Activated naive CD4-positive, alpha-beta T cell treated with anti-CD3 and anti-CD28 coated beads, Interleukin-2, amount 50 U/mL, for 72 hours (primary cell): Measurements from ENCODE around the gene PHYKPL. TPM values are rescaled to one million over a fixed set of nuclear protein-coding genes. Genes with fewer than 3 reads are reported as not detected.

Experiments used
- ATAC-seq, 2 donors: fragments of 150-1000 bp; cut with Tn5 transposase; 2 replicates each; pipeline ENCODE4 v1.10.0; 2021; ENCODE audit warnings: mild to moderate bottlenecking in 2 of 2, moderate library complexity in 2 of 2
- DNase-seq, 2 donors: peaks; one replicate each; pipeline ENCODE4 v3.0.0; 2021 to 2022; ENCODE audit warnings: low spot score in 2 of 2
- H3K27ac Mint-ChIP-seq, 2 donors: one replicate each; pipeline ENCODE4 v1.8.0; 2022; ENCODE audit warnings: mild to moderate bottlenecking in 2 of 2, mixed read lengths in 2 of 2
- H3K36me3 Mint-ChIP-seq, 2 donors: one replicate each; pipeline ENCODE4 v1.8.0; 2022; ENCODE audit warnings: mixed read lengths in 2 of 2
- H3K9me3 Mint-ChIP-seq, 2 donors: one replicate each; pipeline ENCODE4 v1.8.0; 2022; ENCODE audit warnings: mixed read lengths in 2 of 2
- total RNA-seq, 2 donors: library from RNA; stranded (reverse); gene quantifications; one replicate each; pipeline ENCODE4 v1.2.3, GENCODE V29; 2022

PHYKPL gene
- total RNA-seq = 10 to 100 TPM; 51.1 to 97.6 TPM

DNA sequence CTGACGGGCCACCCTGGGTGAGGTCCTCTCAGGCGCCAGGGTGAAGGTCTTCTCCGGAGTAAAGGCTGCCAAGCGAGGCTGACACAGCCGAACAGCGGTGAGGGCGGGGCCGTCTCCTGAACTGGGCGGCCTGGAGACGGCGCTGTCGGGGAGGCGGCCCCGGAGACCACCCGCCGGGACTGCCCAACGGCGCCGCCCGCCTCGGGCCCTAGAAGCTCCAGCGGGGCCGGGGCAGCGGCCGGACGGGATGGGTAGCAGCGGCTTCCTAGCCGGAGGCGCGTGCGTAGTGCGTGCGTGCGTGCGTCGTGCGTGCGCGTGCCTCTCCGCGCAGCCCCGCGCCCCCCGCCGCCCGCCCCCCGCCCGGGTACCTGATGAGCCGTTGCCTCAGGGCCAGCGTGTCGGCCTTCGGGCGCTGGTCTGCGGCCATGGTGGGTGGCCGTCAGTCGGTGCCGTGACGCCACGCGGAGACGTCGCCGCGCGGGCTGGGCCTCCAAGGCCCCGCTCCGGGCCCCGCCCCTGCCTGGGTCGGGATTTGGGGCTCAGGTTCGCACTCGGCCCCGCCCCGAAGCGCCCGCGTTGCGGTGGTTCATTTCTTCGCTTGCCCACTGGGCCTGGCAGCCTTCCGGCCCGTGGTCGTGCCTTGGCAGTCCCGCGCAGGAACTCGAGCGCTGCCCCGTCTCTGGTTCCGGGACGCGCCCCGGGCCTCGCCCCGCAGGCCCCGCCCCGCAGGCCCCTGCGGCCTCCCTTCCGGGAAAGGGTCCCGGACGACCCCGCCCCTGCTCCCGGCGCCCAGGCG, at the start of gene PHYKPL:
Gene PHYKPL, minus strand, starts transcription at position 679 of the 796 bp plus-strand sequence. Its CDS starts 252 bp downstream, at position 427.
- DNase-seq = peak; percentile 71 to 83
- Mint-ChIP-seq H3K9me3 (no peaks in the 10 kb centered on the region), H3K27ac (peak within 1 kb of the TSS; percentile 87 to 93), H3K36me3 (peaks cover 39 to 42% of the 10 kb centered on the region in 2 donors)
- ATAC-seq = peak; percentile 77

DNA sequence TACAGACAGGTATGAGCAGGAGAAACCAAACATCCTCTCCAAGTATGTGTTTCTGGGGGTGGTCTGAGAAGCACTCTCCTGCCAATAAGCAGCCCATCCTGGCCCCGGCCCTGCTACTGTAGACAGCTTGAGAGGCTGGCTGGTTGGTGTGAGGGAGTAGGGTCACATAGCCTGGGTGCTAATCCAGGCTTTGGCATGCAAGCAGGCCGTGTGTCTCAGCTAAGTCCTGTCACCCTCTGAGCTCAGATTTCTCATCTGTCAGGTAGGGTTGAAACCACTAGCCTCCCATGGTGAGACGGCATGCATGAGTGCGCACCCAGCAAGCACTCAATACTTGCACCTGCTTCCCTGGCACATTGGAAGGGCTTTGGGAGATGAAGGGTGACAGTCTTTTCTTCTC, 49.8 kb upstream of the PHYKPL start:
- DNase-seq = no peak
- no peak overlapping the region for H3K27ac Mint-ChIP-seq
- no peak for ATAC-seq
- H3K36me3 Mint-ChIP-seq = peaks cover 10 to 12% of the 10 kb centered on the region in 2 donors
- H3K9me3 Mint-ChIP-seq = peaks cover 9 to 11% of the 10 kb centered on the region in 2 donors

DNA sequence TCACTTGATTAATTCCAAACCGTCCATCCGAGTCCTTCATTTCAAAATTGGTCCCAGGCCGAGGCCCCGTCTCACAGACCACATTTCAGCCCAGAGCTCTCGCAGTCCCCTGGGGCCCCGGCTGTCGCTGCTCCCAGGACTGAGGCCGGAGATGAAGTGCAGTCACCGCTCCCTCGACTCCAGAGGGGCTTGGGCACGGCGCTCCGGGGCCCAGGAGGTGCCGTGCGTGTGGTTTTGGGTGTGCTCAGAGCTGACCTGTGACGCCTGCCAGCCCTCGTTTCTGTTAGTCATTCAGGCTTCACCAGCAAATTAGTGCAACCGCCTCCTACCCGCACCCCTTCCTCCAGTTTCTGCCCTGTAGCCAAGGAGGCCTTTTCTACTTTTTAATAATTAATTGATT, 48.7 kb upstream of the PHYKPL start:
- Mint-ChIP-seq H3K27ac (no peak overlapping the region), H3K36me3 (peaks cover 10 to 12% of the 10 kb centered on the region in 2 donors), H3K9me3 (peaks cover 9 to 11% of the 10 kb centered on the region in 2 donors)
- DNase-seq (no peak), ATAC-seq (no peak)

DNA sequence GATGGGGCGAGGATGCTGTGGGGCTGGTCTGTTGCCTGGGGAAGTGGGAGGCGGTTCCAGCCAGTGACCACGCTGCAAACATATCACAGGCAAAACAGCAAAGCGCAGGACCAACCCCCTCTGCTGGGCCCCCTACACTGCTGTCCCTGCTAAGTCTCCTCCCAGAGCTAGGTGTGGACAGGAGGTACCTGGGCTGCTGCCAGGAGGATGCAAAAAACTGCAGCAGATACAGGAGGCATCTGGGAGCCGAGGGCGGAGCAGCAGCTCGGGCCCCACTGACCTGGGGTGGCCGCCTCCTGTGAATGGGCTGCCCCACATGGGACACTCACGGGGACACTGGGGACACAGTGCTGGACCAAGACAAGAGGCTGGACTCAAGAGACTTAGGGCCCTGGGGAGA, 48.0 kb upstream of the PHYKPL start:
- Mint-ChIP-seq H3K36me3 (peaks cover 10 to 12% of the 10 kb centered on the region in 2 donors), H3K9me3 (peaks cover 9 to 11% of the 10 kb centered on the region in 2 donors), H3K27ac (no peak overlapping the region)
- ATAC-seq (no peak), DNase-seq (no peak)

DNA sequence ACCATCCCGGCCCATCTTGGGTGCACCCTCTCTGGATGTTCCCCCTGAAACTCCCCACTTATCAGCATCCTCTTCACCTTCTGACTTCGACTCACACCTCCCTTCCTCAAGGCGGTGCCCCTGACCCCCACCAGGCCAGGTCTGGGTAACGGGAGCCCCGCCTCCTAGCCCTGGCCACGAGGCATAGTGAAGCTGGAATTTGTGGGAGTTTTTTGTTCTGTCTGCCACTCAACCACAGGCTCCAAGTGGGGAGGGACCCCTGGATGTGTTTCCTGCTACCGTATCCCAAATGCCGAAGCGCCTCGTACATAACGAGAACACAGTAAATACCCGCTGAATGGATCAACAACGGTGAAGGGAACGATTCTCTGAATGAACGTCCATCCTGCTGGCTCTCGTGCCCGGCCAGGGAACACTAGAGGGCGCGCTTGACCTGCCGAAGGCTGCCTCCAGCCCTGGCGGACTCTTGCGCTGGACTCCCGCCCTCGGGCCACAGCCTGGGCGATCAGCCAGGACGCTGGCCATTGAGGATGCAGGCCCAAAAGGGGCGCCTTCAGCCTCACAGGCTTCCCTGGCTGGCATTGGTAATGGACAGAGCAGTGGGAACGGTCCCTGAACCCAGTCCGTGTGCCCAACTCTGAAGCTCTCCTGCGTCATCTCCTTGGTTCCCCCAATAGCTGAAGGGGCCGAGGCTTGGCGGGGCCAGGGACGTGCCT, 47.3 kb upstream of the PHYKPL start:
- Mint-ChIP-seq H3K36me3 (peaks cover 10 to 12% of the 10 kb centered on the region in 2 donors), H3K9me3 (peaks cover 9 to 11% of the 10 kb centered on the region in 2 donors), H3K27ac (peak overlapping the region in 1 of 2 donors; percentile 54)
- DNase-seq (peak; percentile 68 to 76), ATAC-seq (peak; percentile 81 to 84)

DNA sequence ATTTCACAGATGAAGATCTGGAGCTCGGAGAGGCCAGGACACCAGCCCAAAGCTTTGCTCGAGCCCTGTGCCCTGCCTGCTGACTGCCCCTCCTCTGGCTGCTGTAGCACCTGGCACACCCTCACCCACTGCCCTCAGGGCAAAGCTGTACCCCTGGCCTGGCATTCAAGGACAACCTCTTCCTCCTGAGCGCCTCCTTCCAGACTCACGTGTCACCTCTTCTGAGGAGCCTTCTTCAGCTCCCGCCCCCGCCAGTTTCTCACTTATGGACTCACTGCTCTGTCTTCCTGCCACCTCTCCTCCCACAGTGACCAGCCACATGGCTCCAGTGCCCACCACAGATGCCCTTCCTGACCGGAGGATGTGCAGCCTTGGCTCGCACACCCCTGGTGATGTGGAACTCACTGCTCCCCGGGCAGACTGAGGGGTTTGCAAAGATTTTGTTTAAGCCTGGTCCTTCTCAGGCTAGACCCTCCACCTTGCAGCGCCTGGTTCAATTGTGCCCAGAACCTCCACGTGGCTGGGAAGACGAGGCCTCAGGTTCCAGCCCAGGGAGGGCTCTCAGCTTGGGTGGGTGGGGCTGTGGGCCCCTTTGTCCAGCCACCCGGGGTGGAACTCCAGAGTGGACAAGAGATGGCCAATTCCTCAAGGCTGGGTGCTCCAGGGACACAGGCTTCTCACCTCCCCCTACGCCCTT, 46.6 kb upstream of the PHYKPL start:
- peaks cover 10 to 12% of the 10 kb centered on the region in 2 donors for H3K36me3 Mint-ChIP-seq
- peak overlapping the region in 1 of 2 donors; percentile 54 for H3K27ac Mint-ChIP-seq
- ATAC-seq (no peak), DNase-seq (no peak)
- peaks cover 9 to 10% of the 10 kb centered on the region in 2 donors for H3K9me3 Mint-ChIP-seq

DNA sequence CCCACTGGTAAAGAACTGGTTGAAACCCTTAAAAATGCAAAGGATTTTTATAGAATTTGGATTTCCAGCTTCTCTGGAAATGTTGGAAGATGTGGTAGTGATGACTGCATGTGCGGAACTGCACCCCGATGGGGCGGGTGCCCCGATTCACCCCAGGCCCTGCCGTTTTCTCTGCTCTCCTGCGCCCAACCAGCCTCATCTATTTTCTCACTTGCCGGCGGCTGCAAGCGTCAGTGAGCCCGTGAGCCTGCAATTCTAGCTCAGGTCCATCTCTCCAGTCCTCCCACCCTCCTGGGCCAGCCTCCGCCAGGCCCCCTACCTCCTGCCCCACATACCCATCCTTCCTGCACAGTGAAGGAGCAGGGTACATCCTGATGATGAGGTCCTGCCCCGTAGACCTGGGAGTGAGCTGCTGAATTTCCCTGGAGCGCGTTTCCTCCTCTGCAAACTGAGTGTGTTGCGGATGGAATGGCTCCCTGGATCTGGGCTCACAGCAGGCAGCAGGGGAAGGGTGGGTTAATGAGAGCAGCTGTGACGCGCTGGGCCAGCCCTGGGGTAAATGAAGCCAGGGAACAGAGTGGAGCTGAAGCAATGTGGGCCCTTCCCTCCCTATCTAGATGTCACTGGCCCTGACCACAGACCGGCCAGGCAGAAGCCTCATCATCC, 45.9 kb upstream of the PHYKPL start:
- DNase-seq (no peak), ATAC-seq (no peak)
- peaks cover 4 to 5% of the 10 kb centered on the region in 2 donors for H3K9me3 Mint-ChIP-seq
- H3K27ac Mint-ChIP-seq = no peak overlapping the region
- H3K36me3 Mint-ChIP-seq = peaks cover 4 to 5% of the 10 kb centered on the region in 2 donors

DNA sequence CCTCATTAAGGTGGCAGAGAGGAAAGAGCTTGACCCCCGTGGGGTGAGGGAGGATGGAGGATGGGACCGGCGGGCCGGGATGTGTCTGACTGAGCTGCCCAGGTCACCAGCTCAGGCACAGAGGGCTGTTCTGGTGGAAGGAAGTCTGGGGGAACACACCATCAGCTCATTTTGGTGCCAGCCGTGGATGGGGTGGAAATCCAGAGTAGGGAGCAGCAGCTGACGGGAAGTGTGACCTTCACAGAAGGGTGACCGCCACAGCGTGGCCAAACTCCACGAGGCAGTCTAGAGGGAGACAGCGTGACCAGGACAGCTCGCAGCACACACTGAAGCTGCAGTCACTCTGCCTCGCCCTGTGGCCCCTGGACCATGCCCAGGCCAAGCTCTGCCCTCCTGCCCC, 45.3 kb upstream of the PHYKPL start:
- H3K9me3 Mint-ChIP-seq = no peaks in the 10 kb centered on the region
- no peak for DNase-seq
- H3K27ac Mint-ChIP-seq = no peak overlapping the region
- H3K36me3 Mint-ChIP-seq = no peaks in the 10 kb centered on the region
- no peak for ATAC-seq

DNA sequence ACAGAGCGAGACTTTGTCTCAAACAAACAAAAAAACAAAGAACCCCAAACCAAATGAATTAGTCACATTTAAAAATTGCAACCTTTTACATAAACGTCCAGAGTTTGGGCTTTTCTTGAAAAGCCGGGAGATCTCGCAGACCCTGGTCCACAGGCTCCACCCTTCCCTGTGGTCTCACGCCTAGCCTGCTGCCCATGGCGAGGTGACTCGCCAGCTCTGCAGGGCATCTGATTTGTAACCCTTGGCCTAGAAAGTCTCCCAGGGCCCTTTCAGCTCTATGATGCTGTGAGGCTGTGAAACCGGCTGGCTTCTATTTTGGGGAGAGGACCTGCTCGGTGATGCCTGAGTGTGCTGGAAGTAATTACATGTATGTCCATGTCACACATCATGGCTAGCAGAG, 44.7 kb upstream of the PHYKPL start:
- H3K36me3 Mint-ChIP-seq = no peaks in the 10 kb centered on the region
- no peaks in the 10 kb centered on the region for H3K9me3 Mint-ChIP-seq
- H3K27ac Mint-ChIP-seq = no peak overlapping the region
- DNase-seq (no peak), ATAC-seq (no peak)

DNA sequence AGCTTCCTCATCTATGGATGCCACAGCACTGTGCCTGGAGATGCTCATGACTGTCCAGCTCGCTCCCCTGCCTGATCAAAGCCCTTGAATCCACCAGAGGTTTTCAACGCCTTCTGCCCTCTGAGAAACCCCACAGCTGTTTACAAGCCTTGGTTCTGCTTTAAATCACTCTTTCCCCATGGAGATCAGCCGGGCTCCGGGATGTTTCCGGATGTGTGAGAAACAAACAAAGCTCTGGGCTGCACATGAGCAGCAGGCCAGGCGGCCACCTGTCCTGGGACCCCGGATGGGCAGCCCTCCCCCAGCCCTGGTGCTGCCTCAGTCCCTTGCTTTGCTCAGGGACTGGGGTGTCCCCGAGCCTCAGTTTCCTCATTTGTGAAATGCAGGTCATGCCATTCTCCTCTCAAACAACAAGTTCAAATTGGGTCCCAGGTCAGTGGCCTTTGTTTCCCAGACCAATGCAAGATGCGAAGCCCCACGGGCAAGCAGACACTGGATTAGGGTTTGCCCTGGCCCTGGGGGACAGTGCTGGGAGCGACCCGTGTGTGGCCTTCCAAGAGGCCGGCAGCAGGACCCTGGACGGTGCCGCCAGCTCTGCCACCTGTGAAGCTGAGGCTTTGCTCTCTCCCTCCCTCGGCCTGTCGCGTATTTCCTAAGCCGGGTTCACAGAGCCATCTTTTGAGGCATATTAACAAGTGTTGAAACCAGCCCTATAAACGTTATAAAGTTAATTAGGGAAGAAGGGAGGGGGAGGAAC, 42.4 kb upstream of the PHYKPL start:
- ATAC-seq (no peak), DNase-seq (no peak)
- Mint-ChIP-seq H3K9me3 (no peaks in the 10 kb centered on the region), H3K27ac (no peak overlapping the region), H3K36me3 (no peaks in the 10 kb centered on the region)

DNA sequence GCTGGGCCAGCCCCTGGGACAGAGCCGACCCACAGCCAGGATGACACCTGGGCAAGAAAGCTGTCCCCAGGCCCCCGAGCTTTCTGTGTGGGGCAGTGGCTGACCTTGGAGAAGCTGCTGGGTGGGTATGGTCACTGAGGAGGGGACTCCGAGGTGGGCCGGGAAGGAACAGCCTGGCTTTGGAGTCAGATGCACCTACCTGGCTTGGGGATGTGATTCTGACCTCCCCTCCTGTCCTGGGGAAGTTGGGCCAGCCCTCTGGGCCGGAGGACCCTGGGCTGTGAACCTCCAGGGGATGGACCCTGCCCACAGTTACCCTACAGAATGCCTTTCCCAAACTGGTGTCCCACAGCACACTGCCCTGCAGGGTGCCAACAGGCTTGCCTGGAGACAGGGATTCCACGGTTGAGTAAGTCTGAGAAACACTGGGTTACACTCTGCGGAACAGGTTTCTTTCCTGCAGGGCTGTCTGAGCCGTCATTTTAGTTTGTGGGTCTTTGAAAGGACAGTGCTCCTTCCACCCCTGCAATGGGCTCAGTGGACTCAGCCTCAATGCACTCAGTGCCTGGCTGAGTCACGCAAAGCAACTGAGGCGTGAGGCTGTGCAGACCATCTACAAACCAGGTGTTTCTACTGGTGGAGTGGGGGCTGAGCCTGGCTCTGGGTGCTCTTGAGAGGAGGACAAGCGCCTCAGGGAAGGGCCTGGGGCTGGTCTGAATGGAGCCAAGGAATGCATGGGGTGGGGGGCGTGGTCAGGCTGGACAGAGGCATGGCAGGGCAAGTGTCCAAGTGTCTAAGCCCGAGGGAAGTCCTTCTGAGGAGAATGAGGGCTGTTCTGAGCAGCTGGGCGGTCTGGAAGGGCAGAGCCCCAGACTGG, 41.3 kb upstream of the PHYKPL start:
- no peak for ATAC-seq
- Mint-ChIP-seq H3K27ac (peak overlapping the region in 1 of 2 donors; percentile 60), H3K36me3 (no peaks in the 10 kb centered on the region)

DNA sequence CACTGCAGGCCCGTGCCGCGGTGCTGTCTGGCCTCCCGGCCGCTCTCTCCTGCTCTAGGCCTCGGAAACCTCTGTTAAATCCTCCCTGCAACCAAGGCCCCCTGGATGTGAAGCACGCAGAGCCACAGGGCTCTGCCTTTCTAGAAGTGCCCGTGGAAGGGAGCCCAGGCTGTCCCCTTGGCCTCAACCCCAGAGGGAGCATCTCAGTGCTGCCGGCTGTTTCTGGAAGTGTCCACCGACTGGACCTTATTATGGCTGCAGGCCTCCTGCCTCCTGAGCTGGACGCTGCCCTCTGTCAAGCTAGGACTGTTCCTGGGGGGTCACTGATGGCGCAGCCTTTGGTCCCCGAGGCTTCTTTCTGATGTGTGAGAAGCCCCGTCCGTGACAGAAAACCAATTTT, 40.4 kb upstream of the PHYKPL start:
- Mint-ChIP-seq H3K36me3 (no peaks in the 10 kb centered on the region), H3K27ac (no peak overlapping the region), H3K9me3 (peaks cover 0 to 5% of the 10 kb centered on the region in 2 donors)
- ATAC-seq (no peak), DNase-seq (no peak)

More for the DNA sequence above, 41.3 kb upstream of the PHYKPL start:
- DNase-seq = no peak
- peaks cover 0 to 5% of the 10 kb centered on the region in 2 donors for H3K9me3 Mint-ChIP-seq

DNA sequence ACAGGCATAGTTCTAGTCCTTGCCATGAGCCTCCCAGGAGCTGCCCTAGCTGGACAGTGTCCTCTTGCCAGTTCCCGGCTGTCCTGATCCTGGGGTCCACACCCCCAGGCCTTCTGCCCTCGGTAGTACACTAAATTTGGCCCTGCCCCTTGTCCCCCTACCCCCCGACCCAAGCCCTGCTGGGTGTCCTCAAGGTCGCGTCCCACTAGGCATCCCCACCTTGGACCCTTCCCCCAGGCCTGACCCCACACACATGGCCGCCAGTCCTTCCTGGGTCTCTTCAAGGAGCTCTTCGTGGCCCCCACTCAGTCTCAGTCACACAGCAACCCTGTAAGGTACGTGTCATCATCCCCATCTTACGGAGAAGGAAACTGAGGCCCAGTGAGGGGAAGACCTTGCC, 40.0 kb upstream of the PHYKPL start:
- H3K9me3 Mint-ChIP-seq = peaks cover 0 to 5% of the 10 kb centered on the region in 2 donors
- H3K27ac Mint-ChIP-seq = no peak overlapping the region
- DNase-seq = no peak
- no peaks in the 10 kb centered on the region for H3K36me3 Mint-ChIP-seq
- no peak for ATAC-seq

DNA sequence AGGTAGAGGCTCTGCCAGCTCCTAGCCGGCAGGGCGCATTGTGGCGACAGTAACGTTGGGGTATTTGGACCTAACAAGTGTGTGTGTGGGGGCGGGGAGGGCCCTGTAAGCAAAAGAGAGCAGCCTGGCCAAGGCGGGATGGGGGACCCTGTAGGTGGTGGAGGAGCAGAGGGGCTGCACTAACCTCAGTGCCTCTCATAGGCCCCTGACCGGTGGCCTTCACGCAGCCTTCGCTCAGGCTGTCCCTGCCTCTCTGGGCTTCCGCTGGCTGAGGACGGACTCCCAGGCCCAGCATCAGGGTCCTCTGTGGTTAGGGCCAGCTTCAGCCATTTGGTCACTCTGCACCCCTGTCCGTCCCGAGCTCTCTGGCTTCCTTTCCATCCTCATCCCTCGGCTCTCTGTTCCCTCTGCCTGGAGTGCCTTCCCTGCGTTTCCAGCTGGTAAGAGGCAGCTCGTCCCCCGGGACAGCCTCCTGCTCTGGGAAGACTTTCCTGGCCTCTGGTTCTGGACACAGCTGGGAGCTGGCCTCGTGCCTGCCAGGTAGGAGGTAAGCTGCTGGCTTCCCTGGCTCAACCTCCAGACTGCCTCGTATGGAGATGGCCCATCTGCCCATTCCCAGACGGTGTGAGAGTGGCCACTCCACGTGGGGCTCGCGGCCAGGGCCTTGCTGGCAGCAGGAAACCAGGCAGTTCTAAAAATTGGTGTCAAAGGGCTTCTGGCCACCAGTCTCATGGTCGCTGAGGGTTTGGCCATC, 39.3 kb upstream of the PHYKPL start:
- Mint-ChIP-seq H3K36me3 (no peaks in the 10 kb centered on the region), H3K9me3 (peaks cover 0 to 5% of the 10 kb centered on the region in 2 donors), H3K27ac (no peak overlapping the region)
- ATAC-seq = no peak
- DNase-seq = no peak
